ENCODE data around the gene ZNF264. TPM values are rescaled to one million over a fixed set of nuclear protein-coding genes. Genes with fewer than 3 reads are reported as not detected.

The ZNF264 gene
- total RNA-seq (2014; rRNA removed) (44.1 and 53.9 TPM in 2 replicates), Bru-seq, nascent RNA (percentile 91 among the genes with signal in this experiment), BruChase-seq, experiment 1, labeled RNA remaining after a 6-hour chase (percentile 95 among the genes with signal in this experiment), BruChase-seq, experiment 2, labeled RNA remaining after a 2-hour chase (percentile 97 among the genes with signal in this experiment)
- long read RNA-seq, partial matches to known transcripts = 1 of 17 reads
- long read RNA-seq, other reads (novel, unspliced or antisense) = 16 of 17 reads

GRCh38 chr19:57191141-57192076, at the start of gene ZNF264:
Gene ZNF264 (plus strand): TSS chr19:57191500. CDS start chr19:57191914, 414 bp downstream.
- ChIA-PET CTCF (no interaction called here), POLR2A (ENCODE audit: unreplicated experiment) (interaction anchor here (0.5 to 0.6 kb wide), 3 partner anchors 85 to 1316 kb away, joined by 3 to 11 read pairs (median 4); no protein-coding TSS in a partner anchor)
- Histone ChIP-seq H2AFZ (ENCODE audit: low read length) (peak within 1 kb of the TSS; percentile 100), H3K27ac (ENCODE audit: low read length) (peak within 1 kb of the TSS; percentile 41), H3K27me3 (ENCODE audit: low read length) (no peaks in the 10 kb centered on the region), H4K20me1 (ENCODE audit: low read length) (peaks cover 21% of the 10 kb centered on the region; the same call in 1 of the 2 replicates), H3K9me3 (ENCODE audit: low read length) (0 out of 2 replicates have a peak, but pooled peaks cover 9% of the 10 kb centered on the region), H3K4me3 (ENCODE audit: low read length) (peak within 1 kb of the TSS; percentile 97), H3K4me1 (ENCODE audit: insufficient read depth, low read length) (peaks cover 10% of the 10 kb centered on the region), H3F3A (ENCODE audit: low read length, unreplicated experiment) (no peaks in the 10 kb centered on the region), H3K79me2 (ENCODE audit: low read length) (peaks cover 40% of the 10 kb centered on the region), H3K9ac (ENCODE audit: low read length) (peak within 1 kb of the TSS; percentile 90), H3K36me3 (ENCODE audit: low read depth, low read length) (peaks cover 32% of the 10 kb centered on the region), H3K9me2 (replicated peaks; ENCODE audit: low read length) (no peaks in the 10 kb centered on the region), H3K4me2 (ENCODE audit: low read length) (peak within 1 kb of the TSS; percentile 98)
- ATAC-seq (peak; percentile 96), DNase-seq (peak; percentile 88)
- intact Hi-C loops (cut with micrococcal nuclease) = no loop called here
- BruUV-seq (replicated peaks) = no TSS peak
- TF ChIP-seq EZH2phosphoT487 (IDR thresholded peaks at IDR 0.05; ENCODE audit: borderline replicate concordance, low read length) = no peak
- TF ChIP-seq EZH2 (IDR thresholded peaks at IDR 0.05; ENCODE audit: low read length, unreplicated experiment) = no peak
- TF ChIP-seq, protein P1, sequence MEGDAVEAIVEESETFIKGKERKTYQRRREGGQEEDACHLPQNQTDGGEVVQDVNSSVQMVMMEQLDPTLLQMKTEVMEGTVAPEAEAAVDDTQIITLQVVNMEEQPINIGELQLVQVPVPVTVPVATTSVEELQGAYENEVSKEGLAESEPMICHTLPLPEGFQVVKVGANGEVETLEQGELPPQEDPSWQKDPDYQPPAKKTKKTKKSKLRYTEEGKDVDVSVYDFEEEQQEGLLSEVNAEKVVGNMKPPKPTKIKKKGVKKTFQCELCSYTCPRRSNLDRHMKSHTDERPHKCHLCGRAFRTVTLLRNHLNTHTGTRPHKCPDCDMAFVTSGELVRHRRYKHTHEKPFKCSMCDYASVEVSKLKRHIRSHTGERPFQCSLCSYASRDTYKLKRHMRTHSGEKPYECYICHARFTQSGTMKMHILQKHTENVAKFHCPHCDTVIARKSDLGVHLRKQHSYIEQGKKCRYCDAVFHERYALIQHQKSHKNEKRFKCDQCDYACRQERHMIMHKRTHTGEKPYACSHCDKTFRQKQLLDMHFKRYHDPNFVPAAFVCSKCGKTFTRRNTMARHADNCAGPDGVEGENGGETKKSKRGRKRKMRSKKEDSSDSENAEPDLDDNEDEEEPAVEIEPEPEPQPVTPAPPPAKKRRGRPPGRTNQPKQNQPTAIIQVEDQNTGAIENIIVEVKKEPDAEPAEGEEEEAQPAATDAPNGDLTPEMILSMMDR (conservative IDR thresholded peaks at IDR 0.05; ENCODE audit: low read depth, low read length) = no peak

DNA sequence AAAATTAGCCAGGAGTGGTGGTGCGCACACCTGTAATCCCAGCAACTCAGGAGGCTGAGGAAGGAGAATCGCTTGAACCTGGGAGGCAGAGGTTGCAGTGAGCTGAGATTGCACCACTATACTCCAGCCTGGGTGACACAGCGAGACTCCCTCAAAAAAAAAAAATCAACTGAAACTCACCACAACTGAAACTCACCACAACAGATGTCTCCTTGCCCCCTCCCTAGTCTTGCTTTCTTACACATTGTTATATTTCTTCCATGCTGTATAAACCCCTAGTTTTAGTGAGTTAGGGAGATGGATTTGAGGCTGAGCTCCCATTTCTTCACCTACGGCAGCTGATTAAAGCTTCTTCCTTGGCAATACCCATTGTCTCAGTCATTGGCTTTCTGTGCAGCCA, 49.6 kb upstream of the ZNF264 start:
- Histone ChIP-seq H3K4me1 (ENCODE audit: insufficient read depth, low read length) (no peaks in the 10 kb centered on the region), H3K36me3 (ENCODE audit: low read depth, low read length) (no peaks in the 10 kb centered on the region), H3K9me2 (replicated peaks; ENCODE audit: low read length) (no peaks in the 10 kb centered on the region), H3K9me3 (ENCODE audit: low read length) (no peaks in the 10 kb centered on the region), H3K4me2 (ENCODE audit: low read length) (no peak overlapping the region), H3F3A (ENCODE audit: low read length, unreplicated experiment) (no peaks in the 10 kb centered on the region), H3K27me3 (ENCODE audit: low read length) (peaks cover 15% of the 10 kb centered on the region; the same call in 1 of the 2 replicates), H3K79me2 (ENCODE audit: low read length) (no peaks in the 10 kb centered on the region), H3K4me3 (ENCODE audit: low read length) (no peak overlapping the region), H4K20me1 (ENCODE audit: low read length) (no peaks in the 10 kb centered on the region), H3K9ac (ENCODE audit: low read length) (no peak overlapping the region), H3K27ac (ENCODE audit: low read length) (no peak overlapping the region), H2AFZ (ENCODE audit: low read length) (no peak overlapping the region)
- TF ChIP-seq EZH2phosphoT487 (IDR thresholded peaks at IDR 0.05; ENCODE audit: borderline replicate concordance, low read length) (no peak), EZH2 (IDR thresholded peaks at IDR 0.05; ENCODE audit: low read length, unreplicated experiment) (no peak)
- TF ChIP-seq, protein P1 (conservative IDR thresholded peaks at IDR 0.05; ENCODE audit: low read depth, low read length) = no peak
- ATAC-seq (no peak), DNase-seq (no peak)
- no TSS peak for BruUV-seq (replicated peaks)
- intact Hi-C loops (cut with micrococcal nuclease) = no loop called here
- POLR2A ChIA-PET (ENCODE audit: unreplicated experiment) = no interaction called here
- CTCF ChIA-PET = interaction anchor here (0.6 kb wide), 1 partner anchor 43 kb away, joined by 8 read pairs; no protein-coding TSS in a partner anchor

Data from PC-3 (cell line).